HEK293T (cell line): ENCODE data around the gene ILF2.

Source experiments
- BHLHE40 ChIP-seq: fragments of 450-650 bp; IDR thresholded peaks from 2 replicates; pipeline ENCODE4 v1.6.1; 2016; ENCODE audit warnings: mild to moderate bottlenecking, moderate library complexity, borderline replicate concordance
- ELF4 ChIP-seq: fragments of 450-650 bp; IDR thresholded peaks from 2 replicates; pipeline ENCODE4 v1.6.1; 2017; ENCODE audit warnings: antibody characterized with exemption
- FOXA1 ChIP-seq: fragments of 450-650 bp; IDR thresholded peaks from 2 replicates; pipeline ENCODE4 v1.6.1; 2016; ENCODE audit warnings: mild to moderate bottlenecking
- FOXK2 ChIP-seq: fragments of 450-650 bp; IDR thresholded peaks from 2 replicates; pipeline ENCODE4 v1.6.1; 2016; ENCODE audit warnings: mild to moderate bottlenecking
- FOXM1 ChIP-seq: fragments of 450-650 bp; IDR thresholded peaks from 2 replicates; pipeline ENCODE4 v1.6.1; 2017; ENCODE audit warnings: mild to moderate bottlenecking, borderline replicate concordance
- HDGF ChIP-seq: fragments of 450-650 bp; IDR thresholded peaks from 2 replicates; pipeline ENCODE4 v1.6.1; 2017; ENCODE audit warnings: antibody characterized with exemption, borderline replicate concordance
- LEF1 ChIP-seq: fragments of 450-650 bp; IDR thresholded peaks from 2 replicates; pipeline ENCODE4 v1.6.1; 2017; ENCODE audit warnings: mild to moderate bottlenecking, borderline replicate concordance
- SP1 ChIP-seq: fragments of 450-650 bp; IDR thresholded peaks from 2 replicates; pipeline ENCODE4 v1.6.1; 2017
- SUZ12 ChIP-seq: fragments of 450-650 bp; IDR thresholded peaks from 2 replicates; pipeline ENCODE4 v1.6.1; 2016; ENCODE audit warnings: mild to moderate bottlenecking
- TARDBP ChIP-seq: fragments of 450-650 bp; IDR thresholded peaks from 2 replicates; pipeline ENCODE4 v1.6.1; 2016

DNA sequence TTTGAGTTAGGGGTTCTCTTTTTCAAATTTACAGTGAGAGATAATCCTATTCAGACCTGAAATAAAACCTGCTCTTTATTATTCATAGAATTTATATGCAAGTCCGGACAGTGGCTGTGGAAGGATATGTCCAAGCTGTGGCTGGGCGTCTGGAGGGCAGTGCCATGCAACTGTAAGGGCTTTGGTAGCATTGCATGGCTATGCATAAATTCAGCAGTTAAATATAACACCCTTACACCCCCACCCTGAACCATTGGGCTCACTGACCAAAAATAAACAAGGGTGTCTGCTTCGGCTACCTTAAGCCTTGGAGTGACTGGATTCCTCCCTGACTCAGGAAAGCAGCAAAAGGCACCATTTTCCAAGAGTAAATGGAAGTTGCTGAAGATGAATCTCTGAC, 31.5 kb downstream of the ILF2 start:
- no peak for TF ChIP-seq BHLHE40
- TF ChIP-seq SP1: no peak
- TF ChIP-seq FOXK2: no peak
- no peak for TF ChIP-seq FOXA1
- TF ChIP-seq ELF4: no peak
- no peak for TF ChIP-seq FOXM1
- no peak for TF ChIP-seq LEF1
- no peak for TF ChIP-seq TARDBP
- TF ChIP-seq SUZ12: no peak
- TF ChIP-seq HDGF: no peak
